Muscle layer of colon (tissue), 2 donors: Measurements from ENCODE around the gene ITGB5.

Experiments used
- H3K27ac ChIP-seq: one replicate; pipeline ENCODE4 v1.7.0; 2013; ENCODE audit warnings: low read depth, mild to moderate bottlenecking, low read length, moderate library complexity
- H3K27me3 ChIP-seq, 2 donors: one replicate each; pipeline ENCODE4 v1.7.0; 2013; ENCODE audit warnings: low read length in 2 of 2, mild to moderate bottlenecking in 2 of 2; ENCODE audit not compliant: insufficient read depth in 2 of 2, control insufficient read depth in 1 of 2
- H3K36me3 ChIP-seq: one replicate; pipeline ENCODE4 v1.7.0; 2013; ENCODE audit warnings: mild to moderate bottlenecking, low read length; ENCODE audit not compliant: insufficient read depth
- H3K4me1 ChIP-seq: one replicate; pipeline ENCODE4 v1.7.0; 2013; ENCODE audit warnings: mild to moderate bottlenecking, low read length; ENCODE audit not compliant: insufficient read depth
- H3K4me3 ChIP-seq, 2 donors: one replicate each; pipeline ENCODE4 v1.7.0; 2013; ENCODE audit warnings: low read length in 2 of 2, low read depth in 1 of 2, mild to moderate bottlenecking in 1 of 2, moderate library complexity in 1 of 2
- H3K9ac ChIP-seq: one replicate; pipeline ENCODE4 v1.7.0; 2013; ENCODE audit warnings: low read length
- H3K9me3 ChIP-seq: one replicate; pipeline ENCODE4 v1.7.0; 2013; ENCODE audit warnings: mild to moderate bottlenecking, low read length
- donor health status: abdominal sarcoma.
- donor health status: Adenocarcinoma of cecum.

ITGB5 gene

GRCh38 chr3:124817079-124817478 lies 70.1 kb downstream of the ITGB5 start:
- Histone ChIP-seq H3K9me3 (no peaks in the 10 kb centered on the region), H3K36me3 (peaks cover 37% of the 10 kb centered on the region), H3K9ac (no peak overlapping the region), H3K27me3 (no peaks in the 10 kb centered on the region), H3K4me3 (no peak overlapping the region), H3K4me1 (peaks cover 37% of the 10 kb centered on the region), H3K27ac (no peak overlapping the region)

- Histone ChIP-seq H3K9me3 (no peaks in the 10 kb centered on the region), H3K27ac (no peak overlapping the region), H3K4me1 (peaks cover 46% of the 10 kb centered on the region), H3K4me3 (no peak overlapping the region), H3K9ac (no peak overlapping the region), H3K36me3 (peaks cover 35% of the 10 kb centered on the region), H3K27me3 (no peaks in the 10 kb centered on the region)
These were observed 71.0 kb downstream of the ITGB5 start for GRCh38 chr3:124816206-124816605.

GRCh38 chr3:124815781-124816180 lies 71.4 kb downstream of the ITGB5 start:
- peaks cover 46% of the 10 kb centered on the region for H3K4me1 ChIP-seq
- no peak overlapping the region for H3K9ac ChIP-seq
- H3K36me3 ChIP-seq = peaks cover 31% of the 10 kb centered on the region
- no peaks in the 10 kb centered on the region for H3K9me3 ChIP-seq
- H3K4me3 ChIP-seq = no peak overlapping the region
- H3K27ac ChIP-seq = no peak overlapping the region
- H3K27me3 ChIP-seq = no peaks in the 10 kb centered on the region

DNA sequence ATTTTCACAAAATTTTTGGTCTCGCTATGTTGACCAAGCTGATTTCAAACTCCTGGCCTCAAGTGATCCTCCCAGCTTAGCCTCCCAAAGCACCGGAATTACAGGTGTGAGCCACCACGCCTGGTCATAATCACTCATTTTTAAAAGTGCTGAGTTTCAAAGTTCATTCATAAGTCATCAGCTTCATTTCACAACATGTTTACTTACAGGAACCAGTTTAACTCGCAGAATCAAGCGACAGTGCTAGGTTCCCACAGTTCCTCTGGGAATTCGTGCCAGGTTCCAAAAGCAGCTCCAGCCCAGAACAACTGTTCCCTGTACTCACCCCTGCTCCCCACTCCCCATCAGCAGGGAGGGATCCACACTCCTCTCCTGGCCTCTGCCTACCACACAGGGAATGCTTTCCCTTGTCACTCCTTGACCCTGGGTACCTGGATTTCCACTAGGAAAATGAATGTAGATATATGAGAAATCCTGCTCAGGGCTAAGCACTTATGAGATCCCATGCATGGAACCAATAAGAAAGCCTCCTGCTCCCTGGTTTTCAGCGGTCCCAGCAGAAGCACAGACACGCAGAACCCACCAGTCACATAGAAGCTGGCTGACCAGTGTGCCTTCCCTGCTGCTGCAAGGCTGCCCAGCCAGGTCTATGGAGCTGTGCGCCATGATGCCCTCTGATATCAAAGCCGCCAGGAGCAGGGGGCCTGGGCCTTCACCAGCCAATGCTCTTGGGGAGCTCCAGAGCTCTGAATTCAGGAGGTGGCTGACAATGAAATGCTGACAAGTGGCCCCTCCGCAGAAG lies 72.3 kb downstream of the ITGB5 start:
- H3K27ac ChIP-seq = no peak overlapping the region
- H3K36me3 ChIP-seq = peaks cover 31% of the 10 kb centered on the region
- H3K9me3 ChIP-seq = no peaks in the 10 kb centered on the region
- peaks cover 45% of the 10 kb centered on the region for H3K4me1 ChIP-seq
- no peak overlapping the region for H3K4me3 ChIP-seq
- H3K9ac ChIP-seq = no peak overlapping the region
- no peaks in the 10 kb centered on the region for H3K27me3 ChIP-seq

- Histone ChIP-seq H3K27me3 (no peaks in the 10 kb centered on the region), H3K4me3 (no peak overlapping the region), H3K27ac (peak overlapping the region; percentile 21), H3K4me1 (peaks cover 32% of the 10 kb centered on the region), H3K36me3 (peaks cover 33% of the 10 kb centered on the region), H3K9me3 (no peaks in the 10 kb centered on the region), H3K9ac (no peak overlapping the region)
These were observed 73.6 kb downstream of the ITGB5 start for GRCh38 chr3:124813541-124813940.

DNA sequence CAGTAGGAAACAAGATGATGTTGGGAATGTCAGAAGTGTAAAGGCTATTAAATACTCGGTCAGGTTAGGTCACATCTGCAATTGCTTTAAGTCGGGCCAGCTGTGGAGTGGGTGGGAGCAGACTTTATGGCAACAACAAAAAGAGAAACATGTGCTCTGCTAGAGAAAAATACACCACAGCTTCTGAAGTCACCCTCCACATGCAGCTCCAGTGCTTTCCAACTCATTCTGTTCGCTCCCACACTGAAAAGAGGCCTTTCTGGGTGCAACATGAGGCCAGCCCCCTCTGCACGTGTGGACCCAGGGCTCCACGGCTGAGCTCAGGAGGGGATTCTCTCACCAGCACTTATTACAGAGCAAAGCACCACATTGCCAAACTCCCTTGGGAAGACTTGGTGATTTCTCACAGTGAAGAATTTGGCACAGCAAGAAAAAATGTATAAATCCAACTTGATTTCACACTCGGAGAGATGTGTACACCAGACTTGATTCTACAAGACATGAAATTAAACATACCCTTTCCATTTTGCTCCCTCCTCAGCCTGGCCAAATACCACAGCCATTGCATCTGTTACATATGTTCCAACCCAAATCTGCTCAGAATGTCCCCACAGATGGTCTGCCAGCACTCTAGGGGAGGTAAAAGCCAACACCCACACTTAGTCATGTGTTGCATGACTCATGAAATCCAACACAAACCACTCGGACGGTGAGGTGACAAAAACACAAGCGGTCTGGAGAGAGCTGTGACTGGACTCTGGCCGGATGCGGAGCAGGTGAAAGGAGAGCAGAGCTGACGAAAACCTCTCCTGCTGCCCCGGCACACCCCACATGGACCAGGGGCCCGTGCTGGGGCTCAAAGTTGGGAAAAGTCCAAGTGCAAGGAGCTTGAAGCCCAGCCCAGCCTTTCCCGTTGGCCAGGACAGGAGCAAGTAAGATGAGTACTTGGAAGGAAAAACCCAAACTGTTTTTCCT lies 74.6 kb downstream of the ITGB5 start:
- H3K27me3 ChIP-seq = no peaks in the 10 kb centered on the region
- H3K4me3 ChIP-seq = no peak overlapping the region
- no peak overlapping the region for H3K9ac ChIP-seq
- no peaks in the 10 kb centered on the region for H3K9me3 ChIP-seq
- H3K27ac ChIP-seq = peak overlapping the region; percentile 21
- H3K36me3 ChIP-seq = peaks cover 34% of the 10 kb centered on the region
- H3K4me1 ChIP-seq = peaks cover 28% of the 10 kb centered on the region

- H3K27me3 ChIP-seq = no peaks in the 10 kb centered on the region
- H3K9me3 ChIP-seq = no peaks in the 10 kb centered on the region
- no peak overlapping the region for H3K27ac ChIP-seq
- H3K36me3 ChIP-seq = peaks cover 26% of the 10 kb centered on the region
- H3K4me1 ChIP-seq = peaks cover 28% of the 10 kb centered on the region
- no peak overlapping the region for H3K4me3 ChIP-seq
- no peak overlapping the region for H3K9ac ChIP-seq
These were observed 75.7 kb downstream of the ITGB5 start for GRCh38 chr3:124811436-124811835.

- no peaks in the 10 kb centered on the region for H3K27me3 ChIP-seq
- H3K36me3 ChIP-seq = peaks cover 22% of the 10 kb centered on the region
- H3K9ac ChIP-seq = no peak overlapping the region
- peaks cover 28% of the 10 kb centered on the region for H3K4me1 ChIP-seq
- no peak overlapping the region for H3K4me3 ChIP-seq
- H3K27ac ChIP-seq = no peak overlapping the region
- H3K9me3 ChIP-seq = no peaks in the 10 kb centered on the region
These were observed 76.2 kb downstream of the ITGB5 start for GRCh38 chr3:124810970-124811369.

- H3K9me3 ChIP-seq = no peaks in the 10 kb centered on the region
- no peak overlapping the region for H3K9ac ChIP-seq
- no peak overlapping the region for H3K27ac ChIP-seq
- H3K4me1 ChIP-seq = peaks cover 28% of the 10 kb centered on the region
- no peak overlapping the region for H3K4me3 ChIP-seq
- H3K36me3 ChIP-seq = peaks cover 8% of the 10 kb centered on the region
- no peaks in the 10 kb centered on the region for H3K27me3 ChIP-seq
These were observed 78.1 kb downstream of the ITGB5 start for GRCh38 chr3:124809039-124809438.

GRCh38 chr3:124805671-124806070 lies 81.5 kb downstream of the ITGB5 start:
- H3K27me3 ChIP-seq = no peaks in the 10 kb centered on the region
- peaks cover 8% of the 10 kb centered on the region for H3K4me1 ChIP-seq
- H3K9me3 ChIP-seq = no peaks in the 10 kb centered on the region
- no peak overlapping the region for H3K9ac ChIP-seq
- H3K27ac ChIP-seq = no peak overlapping the region
- H3K36me3 ChIP-seq = peaks cover 13% of the 10 kb centered on the region
- H3K4me3 ChIP-seq = no peak overlapping the region

GRCh38 chr3:124804875-124805274 lies 82.3 kb downstream of the ITGB5 start:
- H3K36me3 ChIP-seq = peaks cover 13% of the 10 kb centered on the region
- no peaks in the 10 kb centered on the region for H3K9me3 ChIP-seq
- no peak overlapping the region for H3K9ac ChIP-seq
- no peak overlapping the region for H3K4me3 ChIP-seq
- H3K27ac ChIP-seq = no peak overlapping the region
- no peaks in the 10 kb centered on the region for H3K27me3 ChIP-seq
- H3K4me1 ChIP-seq = peaks cover 16% of the 10 kb centered on the region
